Activated gamma-delta T cell treated with anti-CD3 and anti-CD28 coated beads, Interleukin-2, amount 50 U/mL, for 16 hours (primary cell): ENCODE data around the gene RBM20.
A peak's percentile ranks its signal among the peaks of the same experiment; 100 is the strongest.
"Not testable (repeated sequence)": the region's sequence is repeated elsewhere in the genome, so short reads cannot be mapped to it uniquely, and the experiment has no call there.

Experiments used
- DNase-seq: peaks from one replicate; pipeline ENCODE4 v3.0.0-alpha.2; 2020; ENCODE audit warnings: low read depth

The RBM20 gene

GRCh38 chr10:110765513-110766319 is 121.6 kb downstream of the RBM20 start:
- DNase-seq: no peak

GRCh38 chr10:110767601-110768000 is 123.5 kb downstream of the RBM20 start:
- DNase-seq: not testable (repeated sequence)

GRCh38 chr10:110770243-110770642 is 126.1 kb downstream of the RBM20 start:
- no peak for DNase-seq

GRCh38 chr10:110771486-110771885 is 127.3 kb downstream of the RBM20 start:
- DNase-seq: no peak

GRCh38 chr10:110771991-110772390 is 127.9 kb downstream of the RBM20 start:
- no peak for DNase-seq

GRCh38 chr10:110772454-110773025 is 128.4 kb downstream of the RBM20 start:
- no peak for DNase-seq

- no peak for DNase-seq
Measured at GRCh38 chr10:110773693-110774068, 129.5 kb downstream of the RBM20 start.

- DNase-seq: no peak
Measured at GRCh38 chr10:110774069-110775019, 130.2 kb downstream of the RBM20 start.

GRCh38 chr10:110775020-110775375 is 130.9 kb downstream of the RBM20 start:
- no peak for DNase-seq

GRCh38 chr10:110775406-110775805 is 131.3 kb downstream of the RBM20 start:
- DNase-seq: no peak

GRCh38 chr10:110777017-110777416 is 132.9 kb downstream of the RBM20 start:
- DNase-seq: no peak

- no peak for DNase-seq
Measured at GRCh38 chr10:110777661-110778060, 133.5 kb downstream of the RBM20 start.

- no peak for DNase-seq
Measured at GRCh38 chr10:110778211-110778610, 134.1 kb downstream of the RBM20 start.

- DNase-seq: no peak
Measured at GRCh38 chr10:110779489-110779888, 135.4 kb downstream of the RBM20 start.

- DNase-seq: no peak
Measured at GRCh38 chr10:110780704-110781103, 136.6 kb downstream of the RBM20 start.

GRCh38 chr10:110781139-110781538 is 137.0 kb downstream of the RBM20 start:
- DNase-seq: no peak

GRCh38 chr10:110782616-110783015 is 138.5 kb downstream of the RBM20 start:
- DNase-seq: no peak

GRCh38 chr10:110783509-110784107 is 139.5 kb downstream of the RBM20 start:
- peak; percentile 24 for DNase-seq

- DNase-seq: no peak
Measured at GRCh38 chr10:110784198-110784597, 140.1 kb downstream of the RBM20 start.

GRCh38 chr10:110786172-110786571 is 142.0 kb downstream of the RBM20 start:
- DNase-seq: no peak

- DNase-seq: no peak
Measured at GRCh38 chr10:110788620-110789385, 144.7 kb downstream of the RBM20 start.
